HG02588 (cell line): ENCODE results near the gene NOTCH2.
"Not testable (repeated sequence)": the region's sequence is repeated elsewhere in the genome, so short reads cannot be mapped to it uniquely, and the experiment has no call there.

Source experiments
- ATAC-seq: cut with Tn5 transposase; IDR thresholded peaks from one replicate; pipeline ENCODE4 v1.9.1; 2021; ENCODE audit warnings: mild to moderate bottlenecking, moderate library complexity; ENCODE audit not compliant: unreplicated experiment

The NOTCH2 gene

GRCh38 chr1:120069920-120070214, 405 bp upstream of the NOTCH2 start:
- ATAC-seq, result not testable (repeated sequence)

GRCh38 chr1:120068683-120069066, 787 bp downstream of the NOTCH2 start:
- ATAC-seq, result not testable (repeated sequence)

GRCh38 chr1:120048208-120048607, 21.3 kb downstream of the NOTCH2 start:
- not testable (repeated sequence) for ATAC-seq

GRCh38 chr1:120041771-120042170, 27.7 kb downstream of the NOTCH2 start:
- ATAC-seq, result not testable (repeated sequence)

GRCh38 chr1:120032253-120032652, 37.2 kb downstream of the NOTCH2 start:
- ATAC-seq, result not testable (repeated sequence)

GRCh38 chr1:120023791-120024190, 45.7 kb downstream of the NOTCH2 start:
- not testable (repeated sequence) for ATAC-seq

GRCh38 chr1:120014978-120015377, 54.5 kb downstream of the NOTCH2 start:
- ATAC-seq, result not testable (repeated sequence)

GRCh38 chr1:120008320-120008719, 61.1 kb downstream of the NOTCH2 start:
- ATAC-seq, result not testable (repeated sequence)

GRCh38 chr1:120007850-120008249, 61.6 kb downstream of the NOTCH2 start:
- ATAC-seq, result not testable (repeated sequence)

- not testable (repeated sequence) for ATAC-seq
These were observed 68.4 kb downstream of the NOTCH2 start for GRCh38 chr1:120001035-120001434.

- not testable (repeated sequence) for ATAC-seq
These were observed 72.6 kb downstream of the NOTCH2 start for GRCh38 chr1:119996731-119997312.

GRCh38 chr1:119995975-119996374, 73.5 kb downstream of the NOTCH2 start:
- not testable (repeated sequence) for ATAC-seq

- no peak for ATAC-seq
These were observed 81.0 kb downstream of the NOTCH2 start for GRCh38 chr1:119988306-119989062.

GRCh38 chr1:119987686-119988085, 81.8 kb downstream of the NOTCH2 start:
- no peak for ATAC-seq

- no peak for ATAC-seq
These were observed 82.3 kb downstream of the NOTCH2 start for GRCh38 chr1:119987112-119987511.

- no peak for ATAC-seq
These were observed 83.4 kb downstream of the NOTCH2 start for GRCh38 chr1:119986007-119986497.

- no peak for ATAC-seq
These were observed 84.7 kb downstream of the NOTCH2 start for GRCh38 chr1:119984771-119985170.

- no peak for ATAC-seq
These were observed 87.3 kb downstream of the NOTCH2 start for GRCh38 chr1:119981986-119982815.

GRCh38 chr1:119981496-119981895, 88.0 kb downstream of the NOTCH2 start:
- ATAC-seq, result no peak

- no peak for ATAC-seq
These were observed 91.4 kb downstream of the NOTCH2 start for GRCh38 chr1:119978018-119978505.

- ATAC-seq, result not testable (repeated sequence)
These were observed 92.2 kb downstream of the NOTCH2 start for GRCh38 chr1:119977113-119977736.
